H1 (cell line): ENCODE results near the gene RANGRF. TPM values are rescaled to one million over a fixed set of nuclear protein-coding genes. Genes with fewer than 3 reads are reported as not detected.

Source experiments
- CTCF ChIA-PET: fragments of 300-600 bp; sonication (Branson Sonifier 250); formaldehyde crosslinking; loops from one replicate; lab custom pipeline; 2021; ENCODE audit not compliant: partially characterized antibody; lab: Charles Lee
- POLR2A ChIA-PET: fragments of 300-600 bp; sonication (Branson Sonifier 250); formaldehyde crosslinking; loops from one replicate; lab custom pipeline; 2021; ENCODE audit warnings: inconsistent platforms; ENCODE audit not compliant: partially characterized antibody; lab: Charles Lee
- DNase-seq, 2 experiments: peaks; one replicate each; pipeline versions ENCODE4 v3.0.0 to v3.0.0-alpha.2; 2010 to 2022; ENCODE audit warnings: low spot score in 2 of 2, low read depth in 1 of 2, mixed read lengths in 1 of 2
- FAIRE-seq: peaks from 2 replicates; lab custom pipeline; 2011; peaks lifted over from hg19 to GRCh38; lab: Jason Lieb, UNC
- H2AFZ ChIP-seq: 2 replicates; pipeline ENCODE4 v1.8.1; 2012; ENCODE audit warnings: low read length, inconsistent platforms
- H2AK5ac ChIP-seq: 2 replicates; pipeline ENCODE4 v1.6.1; 2013; ENCODE audit warnings: low read depth, low read length
- H2BK120ac ChIP-seq: replicated peaks from 2 replicates; pipeline ENCODE3; 2013; ENCODE audit warnings: low read depth, low read length, inconsistent platforms
- H2BK12ac ChIP-seq: 2 replicates; pipeline ENCODE4 v1.6.1; 2013; ENCODE audit warnings: low read depth, low read length
- H2BK15ac ChIP-seq: 2 replicates; pipeline ENCODE4 v1.6.1; 2013; ENCODE audit warnings: low read length
- H2BK20ac ChIP-seq: 2 replicates; pipeline ENCODE4 v1.6.1; 2013; ENCODE audit warnings: low read length
- H2BK5ac ChIP-seq: 2 replicates; pipeline ENCODE4 v1.6.1; 2013; ENCODE audit warnings: low read depth, low read length
- H3K14ac ChIP-seq: 2 replicates; pipeline ENCODE4 v1.6.1; 2013; ENCODE audit warnings: inconsistent platforms; ENCODE audit not compliant: insufficient read length
- H3K18ac ChIP-seq: 2 replicates; pipeline ENCODE4 v1.6.1; 2013; ENCODE audit warnings: low read length; ENCODE audit errors: extremely low read depth
- H3K23ac ChIP-seq: 2 replicates; pipeline ENCODE4 v1.6.1; 2013; ENCODE audit warnings: inconsistent platforms; ENCODE audit not compliant: insufficient read length
- H3K23me2 ChIP-seq: 2 replicates; pipeline ENCODE4 v1.6.1; 2013; ENCODE audit warnings: low read depth, low read length
- H3K27ac ChIP-seq: 2 replicates; pipeline ENCODE4 v1.6.1; 2011; ENCODE audit warnings: low read depth, low read length, inconsistent platforms
- H3K27me3 ChIP-seq, 4 experiments: replicated peaks in 1 of 4; 1 replicate in 1 of 4; 2 replicates in 3 of 4; pipeline versions ENCODE4 v1.6.1 to v1.8.1; 2011 to 2013; ENCODE audit warnings: low read length in 3 of 4, mild to moderate bottlenecking in 3 of 4, inconsistent platforms in 2 of 4, mixed read lengths in 2 of 4, moderate library complexity in 1 of 4; ENCODE audit not compliant: control insufficient read depth in 3 of 4, insufficient read depth in 3 of 4; ENCODE audit errors: extremely low read depth in 1 of 4
- H3K36me3 ChIP-seq, 4 experiments: 2 replicates each; pipeline versions ENCODE4 v1.6.1 to v1.8.1; 2011 to 2013; ENCODE audit warnings: mild to moderate bottlenecking in 4 of 4, low read length in 3 of 4, moderate library complexity in 2 of 4, control low read depth in 1 of 4, inconsistent platforms in 1 of 4; ENCODE audit not compliant: insufficient read depth in 4 of 4, control insufficient read depth in 2 of 4
- H3K4ac ChIP-seq: replicated peaks from 2 replicates; pipeline ENCODE3; 2013; ENCODE audit warnings: low read length, low read depth, mixed read lengths, inconsistent platforms; ENCODE audit not compliant: insufficient read length
- H3K4me1 ChIP-seq, 4 experiments: replicated peaks in 1 of 4; 1 replicate in 1 of 4; 2 replicates in 3 of 4; pipeline versions ENCODE4 v1.6.1 to v1.8.1; 2011 to 2013; ENCODE audit warnings: low read length in 3 of 4, inconsistent platforms in 2 of 4, mixed read lengths in 1 of 4; ENCODE audit not compliant: insufficient read depth in 4 of 4, control insufficient read depth in 3 of 4
- H3K4me2 ChIP-seq, 2 experiments: 2 replicates each; pipeline versions ENCODE4 v1.6.1 to v1.8.1; 2011 to 2013; ENCODE audit warnings: low read depth in 2 of 2, low read length in 2 of 2, control low read depth in 1 of 2, inconsistent platforms in 1 of 2, mild to moderate bottlenecking in 1 of 2; ENCODE audit not compliant: insufficient read depth in 1 of 2
- H3K4me3 ChIP-seq, 4 experiments: fragments of 200-600, 300-600 bp in 1 of 4; sonication (generic), shearing (Covaris generic), sonication (Bioruptor Twin) in 1 of 4; 2 replicates each; pipeline versions ENCODE4 v1.5.1 to v1.8.1; 2011 to 2016; ENCODE audit warnings: low read length in 4 of 4, low read depth in 3 of 4, control low read depth in 2 of 4, inconsistent platforms in 2 of 4, mild to moderate bottlenecking in 2 of 4, mixed read lengths in 1 of 4, moderate library complexity in 1 of 4; ENCODE audit not compliant: insufficient read depth in 2 of 4; ENCODE audit errors: extremely low read depth in 1 of 4
- H3K56ac ChIP-seq: replicated peaks from 2 replicates; pipeline ENCODE3; 2013; ENCODE audit warnings: low read depth, mild to moderate bottlenecking, mixed read lengths, low read length, inconsistent platforms; ENCODE audit not compliant: insufficient read length
- H3K79me1 ChIP-seq: 2 replicates; pipeline ENCODE4 v1.6.1; 2013; ENCODE audit warnings: low read depth, low read length, control low read depth
- H3K79me2 ChIP-seq, 2 experiments: 2 replicates each; pipeline versions ENCODE4 v1.6.1 to v1.8.1; 2012 to 2013; ENCODE audit warnings: low read length in 2 of 2, mild to moderate bottlenecking in 2 of 2, inconsistent platforms in 1 of 2; ENCODE audit not compliant: insufficient read depth in 2 of 2, control insufficient read depth in 1 of 2
- H3K9ac ChIP-seq, 4 experiments: replicated peaks in 1 of 4; 1 replicate in 1 of 4; 2 replicates in 3 of 4; pipeline versions ENCODE4 v1.6.1 to v1.8.1; 2011 to 2013; ENCODE audit warnings: low read depth in 3 of 4, low read length in 3 of 4, control low read depth in 2 of 4, mild to moderate bottlenecking in 2 of 4, moderate library complexity in 2 of 4, inconsistent platforms in 1 of 4; ENCODE audit errors: extremely low read depth in 1 of 4
- H3K9me3 ChIP-seq, 2 experiments: 2 replicates each; pipeline versions ENCODE4 v1.6.1 to v1.8.1; 2012 to 2013; ENCODE audit warnings: mild to moderate bottlenecking in 2 of 2, moderate library complexity in 2 of 2, control low read depth in 1 of 2, inconsistent platforms in 1 of 2, low read depth in 1 of 2, low read length in 1 of 2, mixed read lengths in 1 of 2; ENCODE audit not compliant: insufficient read depth in 2 of 2
- H4K20me1 ChIP-seq, 2 experiments: replicated peaks in 1 of 2; 2 replicates each; pipeline versions ENCODE3 to v1.8.1; 2011 to 2013; ENCODE audit warnings: inconsistent platforms in 2 of 2, low read length in 2 of 2, mild to moderate bottlenecking in 1 of 2; ENCODE audit not compliant: insufficient read depth in 2 of 2, control insufficient read depth in 1 of 2
- H4K5ac ChIP-seq: 2 replicates; pipeline ENCODE4 v1.6.1; 2013; ENCODE audit warnings: low read length, low read depth, mixed read lengths, inconsistent platforms; ENCODE audit not compliant: insufficient read length
- H4K8ac ChIP-seq: 2 replicates; pipeline ENCODE4 v1.8.0; 2013; ENCODE audit warnings: mild to moderate bottlenecking, moderate library complexity, low read length, inconsistent platforms; ENCODE audit not compliant: insufficient read depth; ENCODE audit errors: extremely low read depth
- H4K91ac ChIP-seq: replicated peaks from 2 replicates; pipeline ENCODE3; 2013; ENCODE audit warnings: low read length, mixed read lengths, inconsistent platforms; ENCODE audit not compliant: insufficient read length
- ASH2L ChIP-seq: fragments of 200-600, 300-600 bp; sonication (generic); IDR thresholded peaks from one replicate; pipeline ENCODE4 v1.7.1; 2017; ENCODE audit warnings: low read length
- EZH2 ChIP-seq: fragments of 200-600 bp; sonication (generic); IDR thresholded peaks from 2 replicates; pipeline ENCODE4 v1.7.1; 2012; ENCODE audit warnings: low read depth, mild to moderate bottlenecking, moderate library complexity, low read length, inconsistent platforms; ENCODE audit not compliant: severe bottlenecking
- FOSL1 ChIP-seq: IDR thresholded peaks from 2 replicates; pipeline ENCODE4 v1.6.1; 2011; ENCODE audit warnings: mild to moderate bottlenecking, low read depth, low read length, moderate library complexity; ENCODE audit not compliant: insufficient read depth
- HDAC2 ChIP-seq, 2 experiments: fragments of 300-600 bp in 1 of 2; sonication (generic) in 1 of 2; IDR thresholded peaks; 2 replicates each; pipeline ENCODE4 v1.6.1; 2011 to 2012; ENCODE audit warnings: low read depth in 2 of 2, low read length in 2 of 2, mild to moderate bottlenecking in 2 of 2, moderate library complexity in 2 of 2, borderline replicate concordance in 1 of 2, inconsistent platforms in 1 of 2
- POLR2AphosphoS5 ChIP-seq: IDR thresholded peaks from 2 replicates; pipeline ENCODE4 v1.6.1; 2011; ENCODE audit warnings: low read depth, low read length
- RFX5 ChIP-seq: IDR thresholded peaks from 2 replicates; pipeline ENCODE4 v1.6.1; 2011; ENCODE audit warnings: low read depth, low read length, improper control_type of control experiment, borderline replicate concordance
- TBP ChIP-seq: IDR thresholded peaks from 2 replicates; pipeline ENCODE4 v1.6.1; 2011; ENCODE audit warnings: low read depth, low read length, improper control_type of control experiment
- TCF12 ChIP-seq: IDR thresholded peaks from 2 replicates; pipeline ENCODE4 v1.6.1; 2011; ENCODE audit warnings: low read depth, mild to moderate bottlenecking, low read length
- YY1 ChIP-seq: IDR thresholded peaks from 2 replicates; pipeline ENCODE4 v1.6.1; 2011; ENCODE audit warnings: low read depth, mild to moderate bottlenecking, low read length
- WGBS, 2 experiments: shearing (Covaris generic) in 1 of 2; methylation state at CpG; one replicate each; pipeline versions ENCODE4 v1.1.6 to v1.1.7; 2013 to 2015; ENCODE audit warnings: low lambda C conversion rate in 2 of 2, mixed read lengths in 2 of 2, inconsistent platforms in 1 of 2, low coverage in 1 of 2, missing lambda C conversion rate in 1 of 2; ENCODE audit not compliant: insufficient replicate concordance in 2 of 2, insufficient coverage in 1 of 2, insufficient read length in 1 of 2; ENCODE audit errors: extremely low coverage in 1 of 2, missing lambda C conversion rate in 1 of 2; 5-methylcytosine and 5-hydroxymethylcytosine counted together
- polyA plus RNA-seq, 7 experiments: library from polyadenylated mRNA; depleted of rRNA in 3 of 7; stranded (reverse) in 5 of 7; unstranded in 2 of 7; fragments of >200 nt in 5 of 7; fragments of 200-250 nt in 2 of 7; gene quantifications; 1 replicate in 5 of 7; 2 replicates in 1 of 7; 4 replicates in 1 of 7; pipeline versions ENCODE4 v1.2.1 to v1.2.3, GENCODE V29; 2011 to 2013; ENCODE audit warnings: missing spikeins in 2 of 7, mixed read lengths in 2 of 7
- total RNA-seq: library from RNA; stranded (reverse); fragmentation: NEBNext Ultra II Directional; extraction: Animal tissue kit (Norgen Biotek cat#: 25700); gene quantifications from 2 replicates; pipeline ENCODE4 v1.2.1, GENCODE V29; 2021
- TF ChIP-seq, protein P1 (sequence below): IDR thresholded peaks from 2 replicates; pipeline ENCODE4 v1.6.1; 2011; ENCODE audit warnings: low read depth, mild to moderate bottlenecking, low read length; ENCODE audit not compliant: insufficient read depth

RANGRF gene
- total and polyA plus RNA-seq, 2 of the 8 experiments (the other 6 are each of a cell fraction or from before 2014, with no cell fraction given), result 36.9 to 49.6 TPM

DNA sequence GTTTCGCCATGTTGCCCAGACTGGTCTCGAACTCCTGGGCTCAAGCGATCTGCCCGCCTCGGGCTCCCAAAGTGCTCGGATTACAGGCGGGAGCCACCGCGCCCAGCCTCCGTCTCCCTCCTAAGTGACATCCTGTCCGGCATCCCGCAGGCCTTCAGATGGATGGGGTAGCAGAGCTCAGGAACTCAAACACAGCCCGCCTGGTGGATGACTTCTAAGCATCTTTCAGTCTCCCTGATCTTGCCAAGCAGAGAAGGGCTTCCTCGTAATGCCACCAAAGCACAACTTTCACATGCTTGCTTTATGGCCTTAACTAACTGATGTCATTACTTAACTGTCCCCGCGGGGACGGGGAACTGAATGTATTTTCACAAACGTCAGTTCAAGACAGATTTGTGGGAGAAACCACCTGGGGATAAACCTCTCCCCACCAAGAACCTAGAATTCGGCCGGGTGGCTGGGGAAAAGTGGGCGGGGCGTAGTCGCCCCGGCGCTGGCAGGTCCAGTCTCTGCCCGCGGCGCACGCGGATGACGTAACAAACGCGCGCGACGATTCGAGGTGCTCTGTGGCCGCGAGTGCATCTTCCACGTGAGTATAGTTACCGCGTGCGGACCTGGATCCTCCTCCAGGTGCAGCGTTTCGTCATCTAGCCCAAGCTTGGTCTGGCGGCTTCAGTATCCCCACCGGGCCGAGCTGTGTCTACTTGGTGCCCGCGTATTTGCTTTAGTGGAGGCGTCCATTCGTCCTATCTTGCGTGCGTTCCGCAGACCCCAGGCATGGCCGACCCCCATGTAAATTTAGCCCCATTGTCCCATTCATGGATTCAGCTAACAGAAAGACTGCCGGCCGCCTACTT is 39.5 kb upstream of the RANGRF start, which contains the start of gene PFAS:
TSS of gene PFAS (plus strand) at position 539 of the 857 bp plus-strand sequence. CDS start 4,649 bp downstream, outside the sequence.
- H3K9me3 ChIP-seq, result no peaks in the 10 kb centered on the region
- H3K23ac ChIP-seq, result peak within 1 kb of the TSS; percentile 77
- peak within 1 kb of the TSS; percentile 93 for H3K4me2 ChIP-seq
- peak within 1 kb of the TSS; percentile 99 for H3K18ac ChIP-seq
- peak within 1 kb of the TSS; percentile 94 for H2BK12ac ChIP-seq
- peak within 1 kb of the TSS; percentile 59 for H4K91ac ChIP-seq
- H2BK20ac ChIP-seq, result no peak within 1 kb of the TSS
- H2BK5ac ChIP-seq, result peak within 1 kb of the TSS; percentile 99
- H3K9ac ChIP-seq, result peak within 1 kb of the TSS; percentile 83 to 96 (median 95)
- peak within 1 kb of the TSS; percentile 70; the same call in 1 of the 2 replicates for H2AK5ac ChIP-seq
- peak within 1 kb of the TSS; percentile 94 for H3K14ac ChIP-seq
- peaks cover 6% of the 10 kb centered on the region; the same call in 1 of the 2 replicates for H3K79me1 ChIP-seq
- H4K5ac ChIP-seq, result peak within 1 kb of the TSS; percentile 95
- peak within 1 kb of the TSS; percentile 100 for H4K8ac ChIP-seq
- DNase-seq (peak; percentile 77 to 99), FAIRE-seq (no peak)
- peak within 1 kb of the TSS; percentile 93 to 99 (median 96) for H3K4me3 ChIP-seq
- H3K23me2 ChIP-seq, result peaks cover 18% of the 10 kb centered on the region
- WGBS, 2 experiments, result 0% methylated on average over 58 of the region's 58 CpGs; no CpG with 5 or more reads in 1 of the 2 experiments
- peaks cover 28 to 65% of the 10 kb centered on the region in 2 experiments for H3K79me2 ChIP-seq
- H2AFZ ChIP-seq, result peak within 1 kb of the TSS; percentile 16; the same call in 1 of the 2 replicates
- POLR2A ChIA-PET, result interaction anchor here (0.8 to 66.3 kb wide), 25 partner anchors 6 to 157 kb away, joined by 3 to 1521 read pairs (median 4); partner anchors contain the start of genes AURKB, BORCS6, CTC1 and KRABD2
- peaks cover 0 to 9% (median 3%) of the 10 kb centered on the region in 4 experiments; a peak in 4 of 8 replicates for H3K36me3 ChIP-seq
- peaks cover 0 to 6% (median 3%) of the 10 kb centered on the region in 4 experiments; a peak in 5 of 7 replicates for H3K4me1 ChIP-seq
- H4K20me1 ChIP-seq, result peaks cover 0 to 2% of the 10 kb centered on the region in 2 experiments
- H2BK120ac ChIP-seq, result peak within 1 kb of the TSS; percentile 73
- H2BK15ac ChIP-seq, result peak within 1 kb of the TSS; percentile 99
- peak within 1 kb of the TSS; percentile 94 for H3K27ac ChIP-seq
- H3K27me3 ChIP-seq, result no peaks in the 10 kb centered on the region
- H3K56ac ChIP-seq, result peak within 1 kb of the TSS; percentile 83
- CTCF ChIA-PET, result interaction anchor here (0.7 to 1.6 kb wide), 6 partner anchors 14 to 108 kb away, joined by 3 to 5 read pairs (median 3); partner anchors contain the start of gene SLC25A35
- peak within 1 kb of the TSS; percentile 96 for H3K4ac ChIP-seq
- TF ChIP-seq HDAC2 (IDR thresholded peaks at IDR 0.05; ENCODE audit: borderline replicate concordance in 1 of 2, low read depth in 2 of 2, low read length in 2 of 2), result peak; percentile 52 to 83; a peak in 3 of 4 replicates
- TF ChIP-seq POLR2AphosphoS5, result peak; percentile 98
- no peak for TF ChIP-seq RFX5
- no peak for TF ChIP-seq TCF12
- TF ChIP-seq YY1, result peak; percentile 80; the same call in 1 of the 2 replicates
- TF ChIP-seq ASH2L, result peak; percentile 99
- no peak for TF ChIP-seq FOSL1
- TF ChIP-seq, protein P1, sequence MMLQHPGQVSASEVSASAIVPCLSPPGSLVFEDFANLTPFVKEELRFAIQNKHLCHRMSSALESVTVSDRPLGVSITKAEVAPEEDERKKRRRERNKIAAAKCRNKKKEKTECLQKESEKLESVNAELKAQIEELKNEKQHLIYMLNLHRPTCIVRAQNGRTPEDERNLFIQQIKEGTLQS, result peak; percentile 92
- peak; percentile 83 for TF ChIP-seq TBP
- no peak for TF ChIP-seq EZH2
